B cell (primary cell): ENCODE measurements around the gene ZNF280A. TPM values are rescaled to one million over a fixed set of nuclear protein-coding genes. Genes with fewer than 3 reads are reported as not detected.

ENCODE experiments used
- ATAC-seq: fragments of 200-7000 bp; cut with Tn5 transposase; one replicate; pipeline ENCODE4 v1.10.0; 2021; ENCODE audit warnings: low read depth, mild to moderate bottlenecking, moderate number of reproducible peaks, moderate library complexity
- CTCF ChIA-PET: fragments of 350-600 bp; sonication (Branson Sonifier 250); formaldehyde crosslinking; loops from one replicate; lab custom pipeline; 2021; ENCODE audit warnings: antibody characterized with exemption, inconsistent platforms; lab: Charles Lee
- POLR2A ChIA-PET: fragments of 350-600 bp; sonication (Branson Sonifier 250); formaldehyde crosslinking; loops from one replicate; lab custom pipeline; 2021; ENCODE audit warnings: antibody characterized with exemption; lab: Charles Lee
- DNase-seq: peaks from one replicate; pipeline ENCODE4 v3.0.0; 2013
- H2AFZ ChIP-seq: 2 replicates; pipeline ENCODE4 v1.6.1; 2012; ENCODE audit warnings: mild to moderate bottlenecking, low read depth, low read length; ENCODE audit not compliant: insufficient read depth, poor library complexity, severe bottlenecking
- H3K27ac ChIP-seq, 2 donors: 1 replicate in 1 of 2; 2 replicates in 1 of 2; pipeline ENCODE4 v1.5.1; 2012 to 2013; ENCODE audit warnings: low read length in 2 of 2, mild to moderate bottlenecking in 2 of 2, moderate library complexity in 1 of 2
- H3K27me3 ChIP-seq, 4 experiments: fragments of 200-600 bp in 1 of 4; sonication (generic) in 1 of 4; replicated peaks in 1 of 4; 1 replicate in 2 of 4; 2 replicates in 2 of 4; pipeline versions ENCODE4 v1.6.1 to v1.7.0; 2013 to 2016; ENCODE audit warnings: low read length in 3 of 4, mild to moderate bottlenecking in 2 of 4, mixed read lengths in 1 of 4, moderate library complexity in 1 of 4; ENCODE audit not compliant: insufficient read depth in 4 of 4, control insufficient read depth in 3 of 4; ENCODE audit errors: control extremely low read depth in 1 of 4
- H3K36me3 ChIP-seq, 2 experiments: replicated peaks in 1 of 2; 1 replicate in 1 of 2; 2 replicates in 1 of 2; pipeline versions ENCODE4 v1.6.1 to v1.7.1; 2013; ENCODE audit warnings: low read length in 1 of 2; ENCODE audit not compliant: insufficient read depth in 2 of 2, control insufficient read depth in 1 of 2; ENCODE audit errors: control extremely low read depth in 1 of 2, extremely low read depth in 1 of 2
- H3K4me1 ChIP-seq, 2 donors: fragments of 200-600 bp in 1 of 2; sonication (generic) in 1 of 2; 1 replicate in 1 of 2; 2 replicates in 1 of 2; pipeline versions ENCODE4 v1.5.1 to v1.6.1; 2013 to 2017; ENCODE audit warnings: low read length in 2 of 2; ENCODE audit not compliant: control insufficient read depth in 2 of 2, insufficient read depth in 2 of 2
- H3K4me2 ChIP-seq: replicated peaks from 2 replicates; pipeline ENCODE3; 2012; ENCODE audit warnings: mild to moderate bottlenecking, low read depth, low read length; ENCODE audit not compliant: poor library complexity, severe bottlenecking
- H3K4me3 ChIP-seq, 5 experiments: fragments of 200-600 bp in 1 of 5; sonication (generic) in 1 of 5; 1 replicate in 3 of 5; 2 replicates in 2 of 5; pipeline versions ENCODE4 v1.5.1 to v1.7.0; 2011 to 2016; ENCODE audit warnings: low read length in 4 of 5, mild to moderate bottlenecking in 4 of 5, low read depth in 2 of 5, control low read depth in 1 of 5, moderate library complexity in 1 of 5; ENCODE audit not compliant: insufficient read depth in 1 of 5; ENCODE audit errors: control extremely low read depth in 1 of 5, extremely low read depth in 1 of 5
- H3K79me2 ChIP-seq: fragments of 200-600 bp; sonication (generic); one replicate; pipeline ENCODE4 v1.6.0; 2016; ENCODE audit warnings: low read length; ENCODE audit not compliant: control insufficient read depth, insufficient read depth
- H3K9ac ChIP-seq: fragments of 200-600 bp; sonication (generic); 2 replicates; pipeline ENCODE4 v1.6.1; 2017; ENCODE audit warnings: mild to moderate bottlenecking, low read length, moderate library complexity
- H3K9me3 ChIP-seq, 3 donors: one replicate each; pipeline versions ENCODE4 v1.6.1 to v1.7.1; 2013; ENCODE audit warnings: low read length in 2 of 3; ENCODE audit not compliant: control insufficient read depth in 2 of 3, insufficient read depth in 1 of 3; ENCODE audit errors: control extremely low read depth in 1 of 3
- H4K20me1 ChIP-seq: 2 replicates; pipeline ENCODE4 v1.6.0; 2012; ENCODE audit warnings: mild to moderate bottlenecking, low read length; ENCODE audit not compliant: insufficient read depth, control insufficient read depth, poor library complexity, severe bottlenecking
- H3K27ac Mint-ChIP-seq: one replicate; pipeline ENCODE4 v1.8.0; 2021; ENCODE audit warnings: mixed read lengths
- H3K27me3 Mint-ChIP-seq: one replicate; pipeline ENCODE4 v1.8.0; 2021; ENCODE audit warnings: mixed read lengths
- H3K4me1 Mint-ChIP-seq: one replicate; pipeline ENCODE4 v1.8.0; 2021; ENCODE audit warnings: mixed read lengths
- H3K4me3 Mint-ChIP-seq: one replicate; pipeline ENCODE4 v1.8.0; 2021; ENCODE audit warnings: mixed read lengths
- H3K9me3 Mint-ChIP-seq: one replicate; pipeline ENCODE4 v1.8.0; 2022; ENCODE audit warnings: mixed read lengths; ENCODE audit not compliant: insufficient read depth
- EZH2 ChIP-seq: IDR thresholded peaks from 2 replicates; pipeline ENCODE4 v1.6.1; 2012; ENCODE audit warnings: borderline replicate concordance, low read depth, mild to moderate bottlenecking, moderate library complexity, low read length; ENCODE audit not compliant: insufficient read depth, poor library complexity, severe bottlenecking
- WGBS: methylation state at CpG from one replicate; pipeline ENCODE4 v1.1.5; 2013; ENCODE audit warnings: missing lambda C conversion rate; ENCODE audit not compliant: insufficient coverage; 5-methylcytosine and 5-hydroxymethylcytosine counted together
- intact Hi-C: fragments of 100-400 bp; cut with micrococcal nuclease; formaldehyde crosslinking; loops from one replicate; pipeline ENCODE4 v1.10.0; 2022
- polyA plus RNA-seq: library from polyadenylated mRNA; depleted of rRNA; stranded (reverse); fragments of >200 nt; gene quantifications from 2 replicates; pipeline ENCODE4 v1.2.3, GENCODE V29; 2012
- total RNA-seq, 2 donors: library from RNA; stranded (reverse); fragments of 120-200 nt in 1 of 2; gene quantifications; 1 replicate in 1 of 2; 2 replicates in 1 of 2; pipeline versions ENCODE4 v1.2.3 to v1.2.4, GENCODE V29; 2013 to 2022
- TF ChIP-seq, protein P1 (sequence below): fragments of 200-600 bp; IDR thresholded peaks from one replicate; pipeline ENCODE4 v1.8.0; 2022; ENCODE audit warnings: antibody characterized with exemption, mild to moderate bottlenecking

The ZNF280A gene
- total and polyA plus RNA-seq, 2 donors (not counting 1 experiment from before 2014, with no cell fraction given), result not detected

DNA sequence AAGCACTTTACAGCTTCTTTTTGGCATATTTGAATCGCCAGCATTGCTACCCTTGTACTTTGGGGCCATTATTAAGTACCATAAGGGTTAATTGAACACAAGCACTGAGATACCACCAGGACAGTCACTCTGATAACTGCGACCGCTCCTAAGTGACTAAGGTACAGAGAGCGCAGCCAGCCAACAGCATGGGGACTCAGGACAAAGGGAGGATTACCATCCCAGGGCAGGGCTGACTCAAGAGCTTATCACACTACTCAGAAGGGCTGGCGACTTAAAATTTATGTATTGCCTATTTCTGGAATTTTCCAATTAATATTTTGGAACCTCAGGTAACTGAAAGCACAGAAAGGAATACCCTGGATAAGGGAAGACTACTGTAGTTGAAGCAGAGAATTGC is 479 bp downstream of the ZNF280A start:
- Mint-ChIP-seq H3K27me3 (peaks cover 22% of the 10 kb centered on the region), H3K4me3 (no peak overlapping the region), H3K9me3 (no peaks in the 10 kb centered on the region), H3K4me1 (peaks cover 3% of the 10 kb centered on the region), H3K27ac (no peak overlapping the region)
- 96% methylated on average over 3 of the region's 5 CpGs for WGBS
- peaks cover 0 to 11% (median 3%) of the 10 kb centered on the region in 4 experiments for H3K27me3 ChIP-seq
- no peak overlapping the region for H2AFZ ChIP-seq
- ChIA-PET POLR2A (no interaction called here), CTCF (interaction anchor here (1.2 kb wide), 2 partner anchors 42 to 88 kb away, joined by 3 read pairs; no protein-coding TSS in a partner anchor)
- ATAC-seq (no peak), DNase-seq (no peak)
- no peaks in the 10 kb centered on the region for H3K9me3 ChIP-seq
- no peak overlapping the region for H3K4me2 ChIP-seq
- H3K79me2 ChIP-seq, result no peaks in the 10 kb centered on the region
- H3K36me3 ChIP-seq, result no peaks in the 10 kb centered on the region
- intact Hi-C loops, result no loop called here
- TF ChIP-seq, protein P1, sequence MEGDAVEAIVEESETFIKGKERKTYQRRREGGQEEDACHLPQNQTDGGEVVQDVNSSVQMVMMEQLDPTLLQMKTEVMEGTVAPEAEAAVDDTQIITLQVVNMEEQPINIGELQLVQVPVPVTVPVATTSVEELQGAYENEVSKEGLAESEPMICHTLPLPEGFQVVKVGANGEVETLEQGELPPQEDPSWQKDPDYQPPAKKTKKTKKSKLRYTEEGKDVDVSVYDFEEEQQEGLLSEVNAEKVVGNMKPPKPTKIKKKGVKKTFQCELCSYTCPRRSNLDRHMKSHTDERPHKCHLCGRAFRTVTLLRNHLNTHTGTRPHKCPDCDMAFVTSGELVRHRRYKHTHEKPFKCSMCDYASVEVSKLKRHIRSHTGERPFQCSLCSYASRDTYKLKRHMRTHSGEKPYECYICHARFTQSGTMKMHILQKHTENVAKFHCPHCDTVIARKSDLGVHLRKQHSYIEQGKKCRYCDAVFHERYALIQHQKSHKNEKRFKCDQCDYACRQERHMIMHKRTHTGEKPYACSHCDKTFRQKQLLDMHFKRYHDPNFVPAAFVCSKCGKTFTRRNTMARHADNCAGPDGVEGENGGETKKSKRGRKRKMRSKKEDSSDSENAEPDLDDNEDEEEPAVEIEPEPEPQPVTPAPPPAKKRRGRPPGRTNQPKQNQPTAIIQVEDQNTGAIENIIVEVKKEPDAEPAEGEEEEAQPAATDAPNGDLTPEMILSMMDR, result no peak
- TF ChIP-seq EZH2, result no peak
- no peak overlapping the region for H3K4me3 ChIP-seq
- no peaks in the 10 kb centered on the region for H4K20me1 ChIP-seq
- no peaks in the 10 kb centered on the region for H3K4me1 ChIP-seq
- no peak overlapping the region for H3K27ac ChIP-seq
- no peak overlapping the region for H3K9ac ChIP-seq

DNA sequence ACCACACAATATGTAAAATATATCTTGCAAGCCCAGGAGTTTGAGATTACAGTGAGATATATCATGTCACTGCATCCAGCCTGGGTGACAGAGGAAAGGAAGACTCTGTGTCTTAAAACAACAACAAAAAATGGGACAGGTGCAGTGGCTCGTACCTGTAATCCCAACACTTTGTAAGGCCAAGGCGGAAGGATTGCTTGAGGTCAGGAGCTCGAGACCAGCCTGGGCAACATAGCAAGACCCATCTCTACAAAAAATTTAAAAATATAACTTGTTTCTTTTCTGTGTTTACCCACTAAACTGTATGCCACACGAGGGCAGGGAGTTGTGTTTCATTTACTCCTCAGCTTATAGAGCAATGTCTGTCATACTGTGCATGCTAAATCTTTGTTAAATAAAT is 3.1 kb downstream of the ZNF280A start:
- 87% methylated on average over 3 of the region's 4 CpGs for WGBS
- H3K36me3 ChIP-seq, result no peaks in the 10 kb centered on the region
- no peak overlapping the region for H3K27ac Mint-ChIP-seq
- H3K4me3 Mint-ChIP-seq, result no peak overlapping the region
- intact Hi-C loops, result no loop called here
- H3K9me3 ChIP-seq, result no peaks in the 10 kb centered on the region
- no peaks in the 10 kb centered on the region for H4K20me1 ChIP-seq
- H3K4me2 ChIP-seq, result no peak overlapping the region
- DNase-seq (no peak), ATAC-seq (no peak)
- POLR2A ChIA-PET, result no interaction called here
- H3K27me3 Mint-ChIP-seq, result peaks cover 30% of the 10 kb centered on the region
- TF ChIP-seq, protein P1, result no peak
- no peak for TF ChIP-seq EZH2
- peaks cover 0 to 10% (median 4%) of the 10 kb centered on the region in 4 experiments for H3K27me3 ChIP-seq
- no peak overlapping the region for H3K27ac ChIP-seq
- CTCF ChIA-PET, result no interaction called here
- H3K4me1 Mint-ChIP-seq, result no peaks in the 10 kb centered on the region
- H3K9ac ChIP-seq, result no peak overlapping the region
- no peaks in the 10 kb centered on the region for H3K9me3 Mint-ChIP-seq
- H3K4me1 ChIP-seq, result no peaks in the 10 kb centered on the region
- H2AFZ ChIP-seq, result no peak overlapping the region
- no peak overlapping the region for H3K4me3 ChIP-seq
- H3K79me2 ChIP-seq, result no peaks in the 10 kb centered on the region
